HG03103 (cell line): ENCODE measurements around the gene ZNF821.
"Not testable (repeated sequence)": the region's sequence is repeated elsewhere in the genome, so short reads cannot be mapped to it uniquely, and the experiment has no call there.

Source experiments
- ATAC-seq: cut with Tn5 transposase; IDR thresholded peaks from one replicate; pipeline ENCODE4 v1.9.1; 2021; ENCODE audit warnings: low read depth; ENCODE audit not compliant: unreplicated experiment

Gene ZNF821

DNA sequence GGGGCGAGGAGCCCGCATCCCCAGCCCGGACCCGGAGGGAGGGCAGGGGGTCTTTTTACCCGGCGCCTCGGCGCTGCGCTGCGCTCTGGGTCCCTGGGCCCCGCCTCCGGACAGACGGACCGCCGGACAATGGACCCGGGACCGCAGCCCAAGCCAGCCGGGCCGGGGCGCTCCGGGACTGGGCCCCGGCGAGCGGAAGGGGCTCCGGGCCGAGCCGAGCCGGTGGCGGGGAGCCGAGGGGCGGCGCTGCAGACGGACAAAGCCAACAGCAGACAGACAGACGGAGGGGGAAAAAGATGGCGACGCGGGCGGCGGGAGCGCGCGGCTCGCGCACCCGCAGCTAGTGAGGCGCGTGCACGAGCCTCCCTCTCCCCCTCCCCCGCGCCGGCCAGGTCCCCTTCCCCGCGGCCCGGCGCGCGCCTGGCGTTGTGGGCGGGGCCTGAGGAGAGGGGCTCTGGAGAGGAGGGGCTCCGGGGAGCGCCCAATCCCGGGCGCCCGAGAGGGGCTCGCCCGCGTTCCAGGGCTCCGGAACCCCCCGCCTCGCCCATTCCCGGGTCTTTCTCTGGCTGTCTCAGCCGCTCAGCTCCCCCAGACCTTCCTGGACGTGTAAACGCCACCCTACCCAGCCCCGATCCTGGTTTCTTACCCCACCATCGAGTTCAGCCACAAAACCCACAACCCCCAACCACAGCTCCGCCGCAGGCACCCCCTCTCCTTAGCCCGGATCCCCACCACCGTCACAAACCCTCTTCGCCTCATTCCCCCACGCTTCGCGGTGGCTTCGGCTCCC, at the start of gene ZNF821:
TSS of gene ZNF821 (minus strand) at position 334 of the 790 bp plus-strand sequence. CDS start 4,236 bp downstream, outside the sequence.
- peak; percentile 58 for ATAC-seq

GRCh38 chr16:71933017-71933416, 49.0 kb upstream of the ZNF821 start:
- ATAC-seq, result no peak

DNA sequence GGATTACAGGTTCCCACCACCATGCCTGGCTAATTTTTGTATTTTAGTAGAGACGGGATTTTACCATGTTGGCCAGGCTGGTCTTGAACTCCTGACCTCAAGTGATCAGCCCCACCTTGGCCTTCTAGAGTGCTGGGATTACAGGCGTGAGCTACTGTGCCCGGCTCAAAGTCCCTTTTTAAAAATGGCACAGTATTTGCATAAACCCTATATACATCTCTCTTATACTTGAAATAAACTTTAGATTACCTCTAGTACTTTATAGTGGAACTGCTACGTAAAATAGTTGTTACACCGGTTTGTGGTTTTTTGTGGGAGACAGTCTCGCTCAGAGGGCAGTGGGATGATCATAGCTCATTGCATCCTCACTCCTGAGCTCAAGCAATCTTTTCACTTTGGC, 47.6 kb upstream of the ZNF821 start:
- no peak for ATAC-seq

DNA sequence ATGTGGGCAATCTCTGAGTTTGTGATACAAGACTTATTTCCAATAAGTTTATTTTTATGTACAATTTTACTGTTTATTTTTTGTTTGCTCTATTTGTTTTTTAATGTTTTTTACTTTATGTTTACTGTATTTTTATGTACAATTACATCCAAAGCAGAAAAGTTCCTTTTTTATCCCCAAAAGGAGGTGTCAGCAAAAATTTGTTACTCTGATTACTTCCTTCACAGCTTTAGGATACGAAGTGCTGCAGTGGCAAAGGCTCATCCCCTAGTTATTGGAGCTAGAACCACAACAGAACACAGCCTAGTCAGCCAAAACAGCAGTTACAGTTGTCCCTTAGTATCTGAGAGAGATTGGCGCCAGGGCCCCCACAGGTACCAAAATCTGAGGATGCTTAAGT, 47.0 kb upstream of the ZNF821 start:
- ATAC-seq, result no peak

GRCh38 chr16:71930013-71930563, 46.1 kb upstream of the ZNF821 start:
- no peak for ATAC-seq

- no peak for ATAC-seq
These were observed 45.1 kb upstream of the ZNF821 start for GRCh38 chr16:71929048-71929447.

DNA sequence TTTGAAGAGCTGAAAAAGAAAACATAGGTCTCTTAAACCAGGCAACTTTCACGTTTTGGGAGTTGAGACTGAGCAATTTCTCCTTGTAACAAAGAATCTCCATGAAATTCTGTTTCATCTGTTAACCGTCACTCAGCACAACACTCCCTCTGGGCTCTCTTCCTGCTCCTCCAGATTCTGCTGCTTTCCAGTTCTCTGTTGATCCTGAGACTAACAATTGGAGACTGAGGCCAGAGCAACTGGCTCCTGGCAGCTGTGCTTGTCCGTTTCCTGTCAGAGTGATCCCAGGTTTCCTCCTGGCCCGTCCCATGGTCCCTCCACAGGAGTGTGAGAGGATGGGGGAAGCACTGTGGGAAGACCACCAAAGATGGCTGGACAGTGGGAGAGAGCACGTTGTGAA, 43.8 kb upstream of the ZNF821 start:
- ATAC-seq, result no peak

DNA sequence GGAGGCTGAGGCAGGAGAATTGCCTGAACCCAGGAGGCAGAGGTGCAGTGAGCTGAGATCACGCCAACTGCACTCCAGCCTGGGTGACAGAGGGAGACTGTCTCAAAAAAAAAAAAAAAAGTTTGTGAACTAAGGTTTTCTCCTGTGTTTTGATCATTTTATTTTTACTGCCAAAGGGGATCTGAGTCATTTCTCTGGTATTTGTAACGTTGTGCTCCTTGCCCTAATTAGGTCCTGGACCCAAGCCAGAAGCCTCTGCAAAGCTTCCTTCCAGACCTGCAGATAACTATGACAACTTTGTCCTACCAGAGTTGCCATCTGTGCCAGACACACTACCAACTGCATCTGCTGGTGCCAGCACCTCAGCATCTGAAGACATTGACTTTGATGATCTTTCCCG, 43.4 kb upstream of the ZNF821 start:
- no peak for ATAC-seq

- no peak for ATAC-seq
These were observed 40.7 kb upstream of the ZNF821 start for GRCh38 chr16:71924710-71925109.

DNA sequence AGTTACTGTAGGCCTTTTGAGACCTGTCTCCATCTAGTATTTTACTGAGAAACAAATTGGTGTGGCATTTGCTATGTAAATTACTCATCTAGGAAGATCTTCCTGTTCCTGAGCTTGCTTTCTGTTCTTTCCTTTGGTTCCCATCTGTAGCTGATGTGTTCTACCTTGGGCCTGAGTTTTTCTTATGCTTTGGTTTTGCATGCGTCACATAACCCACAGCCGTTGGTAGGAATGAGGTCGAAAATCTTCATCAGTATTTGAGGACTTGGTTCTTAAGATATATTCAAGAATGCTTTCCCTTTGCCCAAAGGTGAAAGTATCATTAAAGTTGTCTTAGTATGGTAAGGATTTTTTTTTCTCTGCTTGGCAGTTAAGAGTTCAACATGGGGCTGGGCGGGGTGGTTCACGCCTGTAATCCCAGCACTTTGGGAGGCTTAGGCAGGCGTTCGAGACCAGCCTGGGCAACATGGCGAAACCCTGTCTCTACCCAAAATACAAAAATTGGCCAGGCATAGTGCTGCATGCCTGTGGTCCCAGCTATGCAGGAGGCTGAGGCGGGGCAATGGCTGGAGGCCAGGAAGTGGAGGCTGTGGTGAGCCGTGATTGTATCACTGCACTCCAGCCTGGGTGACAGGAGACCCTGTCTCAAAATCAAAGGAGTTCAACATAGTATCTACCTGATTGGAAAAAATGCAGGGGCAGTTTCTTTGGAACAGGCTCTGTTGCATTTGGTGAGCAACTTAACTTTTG, 40.1 kb upstream of the ZNF821 start:
- no peak for ATAC-seq

DNA sequence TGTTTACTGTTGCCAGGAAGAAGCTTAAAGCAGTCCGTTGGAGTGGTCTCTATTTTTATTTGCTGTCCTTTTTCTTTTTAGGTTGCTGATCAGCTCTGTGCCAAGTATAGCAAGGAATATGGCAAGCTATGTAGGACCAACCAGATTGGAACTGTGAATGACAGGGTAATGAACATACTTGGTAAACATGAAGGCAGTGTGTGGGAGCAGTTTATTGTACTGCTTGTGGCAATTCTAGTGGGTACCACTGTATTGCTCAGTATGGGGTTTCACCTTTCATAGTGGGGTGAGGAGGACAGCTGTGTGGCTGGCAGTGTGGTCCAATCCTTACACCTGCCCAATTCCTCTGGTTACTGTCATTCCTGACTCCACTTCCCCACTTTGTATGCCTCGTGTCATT, 36.7 kb upstream of the ZNF821 start:
- no peak for ATAC-seq

GRCh38 chr16:71919035-71919434, 35.1 kb upstream of the ZNF821 start:
- peak; percentile 74 for ATAC-seq

DNA sequence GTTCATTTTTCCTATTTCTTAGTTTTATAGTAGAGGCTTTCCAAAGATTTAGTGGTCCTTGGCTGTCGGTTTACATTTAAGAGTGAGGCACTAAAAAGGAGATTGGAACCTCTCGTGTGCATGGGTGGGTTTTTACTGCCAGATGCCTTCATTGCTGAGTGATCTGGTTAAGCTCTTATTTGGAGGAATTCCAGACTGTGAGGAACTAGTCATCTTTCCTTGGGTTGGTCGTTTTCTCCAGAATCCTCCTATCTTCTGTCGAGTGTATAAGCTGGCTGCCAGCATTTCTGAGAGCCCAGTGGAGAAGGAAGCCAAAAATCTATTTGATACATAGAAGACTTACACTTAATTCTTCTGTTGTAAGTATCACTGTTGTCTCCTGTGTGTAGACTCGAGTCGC, 33.9 kb upstream of the ZNF821 start:
- ATAC-seq, result no peak

DNA sequence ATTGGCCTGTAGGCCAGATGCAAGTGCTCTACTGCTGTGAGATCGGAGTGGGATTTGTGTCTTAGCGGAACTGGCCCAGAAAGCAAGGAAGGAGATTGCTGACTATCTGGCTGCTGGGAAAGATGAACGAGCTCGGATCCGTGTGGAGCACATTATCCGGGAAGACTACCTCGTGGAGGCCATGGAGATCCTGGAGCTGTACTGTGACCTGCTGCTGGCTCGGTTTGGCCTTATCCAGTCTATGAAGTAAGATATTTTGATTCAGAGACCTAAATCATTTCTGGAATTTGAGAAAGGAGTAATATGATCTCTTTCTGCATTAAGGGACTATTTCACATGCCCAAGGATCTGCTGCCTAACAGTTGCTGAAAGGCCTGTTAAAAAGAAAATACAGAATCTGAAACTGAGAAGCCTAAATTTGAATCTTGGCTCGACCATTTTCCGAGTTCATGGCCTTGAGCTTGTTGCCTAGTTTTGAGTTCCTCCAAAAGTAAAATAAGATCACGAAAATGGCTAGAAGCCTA, 32.5 kb upstream of the ZNF821 start:
- ATAC-seq, result no peak

DNA sequence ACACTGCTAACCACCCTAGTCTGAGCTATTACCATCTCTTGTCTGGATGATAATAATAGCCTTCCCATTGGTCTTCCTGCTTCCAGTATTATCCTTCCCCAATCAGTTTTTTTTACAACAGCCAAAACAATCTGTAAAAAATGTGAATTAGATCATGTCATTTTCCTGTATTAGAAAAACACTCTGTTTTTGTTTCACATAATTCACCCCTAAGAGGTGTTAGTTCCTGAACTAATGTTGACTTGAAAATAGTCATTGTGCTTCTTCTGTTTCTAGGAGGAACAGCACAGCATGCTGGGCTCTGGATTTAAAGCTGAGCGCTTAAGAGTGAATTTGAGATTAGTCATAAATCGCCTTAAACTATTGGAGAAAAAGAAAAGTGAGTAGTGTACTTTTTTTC, 31.4 kb upstream of the ZNF821 start:
- ATAC-seq, result no peak

DNA sequence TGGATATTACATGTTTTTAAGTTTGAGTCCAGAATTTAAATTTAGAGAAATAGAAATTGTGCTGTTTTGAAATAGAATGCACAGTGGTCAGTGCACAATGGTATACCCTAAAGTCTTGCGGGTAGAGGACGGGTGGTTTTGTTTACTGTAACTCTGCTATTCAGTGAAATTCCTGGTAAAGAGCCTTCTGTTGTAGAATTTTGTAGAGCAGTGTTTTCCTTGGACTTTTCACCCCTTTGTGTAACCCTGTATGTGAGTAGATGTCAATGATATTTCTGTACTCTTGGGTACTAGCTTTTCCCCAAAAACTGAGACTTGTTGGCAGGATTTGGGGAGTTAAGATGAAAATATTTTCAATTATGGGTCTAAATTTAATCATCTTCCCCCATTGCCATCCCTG, 30.8 kb upstream of the ZNF821 start:
- ATAC-seq, result no peak

DNA sequence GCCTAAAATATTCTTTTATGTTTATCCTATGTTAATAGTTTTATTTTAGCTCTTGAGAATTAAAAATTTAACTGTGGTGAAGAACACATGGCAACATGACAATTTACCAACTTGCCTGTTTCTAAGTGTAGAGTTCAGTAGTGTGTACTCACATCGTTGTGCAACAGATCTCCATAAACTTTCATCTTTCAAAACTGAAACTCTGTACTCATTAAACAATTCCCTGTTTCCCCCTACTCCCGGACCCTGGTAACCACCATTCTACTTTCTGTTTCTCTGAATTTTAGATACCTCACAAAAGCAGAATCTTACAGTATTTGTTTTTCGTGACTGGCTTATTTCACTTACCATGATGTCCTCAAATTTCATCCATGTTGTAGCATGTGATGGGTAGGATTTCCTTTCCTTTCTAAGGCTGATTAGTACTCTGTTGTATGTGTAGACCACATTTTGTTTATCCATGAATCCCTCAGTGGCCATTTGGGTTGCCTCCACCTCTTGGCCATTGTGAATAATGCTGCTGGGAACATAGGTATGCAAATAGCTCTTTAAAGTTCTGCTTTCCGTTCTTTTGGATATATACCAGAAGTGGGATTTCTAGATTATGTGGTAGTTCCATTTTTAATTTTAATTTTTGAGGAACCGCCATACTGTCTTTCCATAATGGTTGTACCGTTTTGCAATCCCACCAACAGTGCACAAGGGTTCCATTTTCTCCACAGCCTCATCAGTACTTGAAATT, 28.7 kb upstream of the ZNF821 start:
- no peak for ATAC-seq

GRCh38 chr16:71911121-71911520, 27.1 kb upstream of the ZNF821 start:
- ATAC-seq, result no peak

DNA sequence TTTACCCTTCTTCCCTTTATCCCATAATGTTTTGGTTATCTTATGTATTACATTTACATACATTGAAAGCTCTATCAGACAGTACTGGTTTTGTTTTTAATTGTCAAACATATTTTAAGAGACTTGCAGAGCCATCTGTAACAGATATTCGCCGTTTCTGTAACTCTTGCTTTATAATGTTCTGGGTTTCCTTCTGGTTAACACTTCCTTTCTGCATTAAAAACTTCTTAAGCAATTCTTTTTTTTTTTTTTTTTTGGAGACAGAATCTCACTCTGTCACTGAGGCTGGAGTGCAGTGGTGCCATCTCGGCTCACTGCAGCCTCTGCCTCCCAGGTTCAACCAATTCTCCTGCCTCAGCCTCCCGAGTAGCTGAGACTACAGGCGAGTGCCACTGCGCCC, 21.8 kb upstream of the ZNF821 start:
- not testable (repeated sequence) for ATAC-seq

DNA sequence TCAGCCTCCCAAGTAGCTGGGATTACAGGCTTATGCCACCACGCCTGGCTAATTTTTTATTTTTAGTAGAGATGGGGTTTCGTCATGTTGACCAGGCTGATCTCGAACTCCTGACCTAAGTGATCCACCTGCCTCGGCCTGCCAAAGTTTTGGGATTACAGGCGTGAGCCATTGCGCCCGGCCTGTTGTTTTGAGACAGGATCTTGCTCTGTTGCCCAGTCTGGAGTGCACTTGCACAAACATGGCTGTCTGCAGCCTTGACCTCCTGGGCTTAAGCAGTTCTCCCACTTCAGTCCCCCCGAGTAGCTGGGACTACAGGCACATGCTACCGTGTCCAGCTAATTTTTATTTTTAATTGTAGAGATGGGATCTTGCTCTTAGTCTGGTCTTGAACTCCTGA, 20.3 kb upstream of the ZNF821 start:
- ATAC-seq, result no peak

GRCh38 chr16:71903608-71904007, 19.6 kb upstream of the ZNF821 start:
- no peak for ATAC-seq
